ENCODE data around the gene HORMAD2.

Gene HORMAD2

GRCh38 chr22:30171008-30171407 lies 90.7 kb downstream of the HORMAD2 start:
- DNase-seq = no peak

GRCh38 chr22:30175690-30176288 lies 95.5 kb downstream of the HORMAD2 start:
- DNase-seq = no peak

- no peak for DNase-seq
Measured at GRCh38 chr22:30176431-30176830, 96.2 kb downstream of the HORMAD2 start.

- DNase-seq = no peak
Measured at GRCh38 chr22:30178181-30179126, 98.2 kb downstream of the HORMAD2 start.

- DNase-seq = no peak
Measured at GRCh38 chr22:30180616-30181015, 100.4 kb downstream of the HORMAD2 start.

GRCh38 chr22:30181459-30182349 lies 101.4 kb downstream of the HORMAD2 start:
- no peak for DNase-seq

- DNase-seq = peak; percentile 81
Measured at GRCh38 chr22:30182350-30182745, 102.1 kb downstream of the HORMAD2 start.

- DNase-seq = no peak
Measured at GRCh38 chr22:30182815-30183214, 102.6 kb downstream of the HORMAD2 start.

GRCh38 chr22:30183271-30183670 lies 103.0 kb downstream of the HORMAD2 start:
- no peak for DNase-seq

- DNase-seq = no peak
Measured at GRCh38 chr22:30183861-30184278, 103.6 kb downstream of the HORMAD2 start.

GRCh38 chr22:30185129-30185528 lies 104.9 kb downstream of the HORMAD2 start:
- no peak for DNase-seq

GRCh38 chr22:30185549-30185948 lies 105.3 kb downstream of the HORMAD2 start:
- no peak for DNase-seq

GRCh38 chr22:30186041-30186440 lies 105.8 kb downstream of the HORMAD2 start:
- DNase-seq = peak; percentile 63

- peak; percentile 69 for DNase-seq
Measured at GRCh38 chr22:30186510-30186909, 106.2 kb downstream of the HORMAD2 start.

- DNase-seq = no peak
Measured at GRCh38 chr22:30187094-30187493, 106.8 kb downstream of the HORMAD2 start.

GRCh38 chr22:30187529-30188407 lies 107.5 kb downstream of the HORMAD2 start:
- no peak for DNase-seq

GRCh38 chr22:30188911-30189310 lies 108.6 kb downstream of the HORMAD2 start:
- DNase-seq = no peak

GRCh38 chr22:30190574-30190973 lies 110.3 kb downstream of the HORMAD2 start:
- no peak for DNase-seq

- DNase-seq = no peak
Measured at GRCh38 chr22:30191040-30191701, 110.9 kb downstream of the HORMAD2 start.

- peak; percentile 18 for DNase-seq
Measured at GRCh38 chr22:30192427-30192826, 112.2 kb downstream of the HORMAD2 start.

- no peak for DNase-seq
Measured at GRCh38 chr22:30193031-30193775, 112.9 kb downstream of the HORMAD2 start.
